GM21515 (cell line): ENCODE results near the gene DOLPP1.

ENCODE experiments used
- ATAC-seq: cut with Tn5 transposase; IDR thresholded peaks from one replicate; pipeline ENCODE4 v1.9.1; 2021; ENCODE audit not compliant: unreplicated experiment

Gene DOLPP1

DNA sequence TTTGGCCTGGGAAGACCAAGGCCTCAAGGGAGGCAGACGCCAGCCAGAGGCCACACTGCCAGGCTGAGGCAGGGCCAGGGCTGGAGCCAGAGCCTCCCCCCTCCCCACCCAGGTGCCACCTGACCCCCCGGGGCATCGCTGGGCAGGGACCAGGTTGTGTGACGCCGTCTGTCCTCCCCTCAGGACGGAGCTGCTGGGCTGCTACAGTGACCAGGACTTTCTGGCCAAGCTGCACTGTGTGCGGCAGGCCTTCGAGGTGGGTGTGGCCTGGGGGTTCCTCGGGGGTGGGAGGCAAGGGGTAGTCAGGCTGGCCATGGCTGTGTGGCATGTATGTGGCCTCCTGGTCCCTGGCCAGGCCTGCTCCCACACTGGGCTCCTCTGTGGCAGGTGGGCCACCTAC is 17.9 kb upstream of the DOLPP1 start:
- no peak for ATAC-seq

DNA sequence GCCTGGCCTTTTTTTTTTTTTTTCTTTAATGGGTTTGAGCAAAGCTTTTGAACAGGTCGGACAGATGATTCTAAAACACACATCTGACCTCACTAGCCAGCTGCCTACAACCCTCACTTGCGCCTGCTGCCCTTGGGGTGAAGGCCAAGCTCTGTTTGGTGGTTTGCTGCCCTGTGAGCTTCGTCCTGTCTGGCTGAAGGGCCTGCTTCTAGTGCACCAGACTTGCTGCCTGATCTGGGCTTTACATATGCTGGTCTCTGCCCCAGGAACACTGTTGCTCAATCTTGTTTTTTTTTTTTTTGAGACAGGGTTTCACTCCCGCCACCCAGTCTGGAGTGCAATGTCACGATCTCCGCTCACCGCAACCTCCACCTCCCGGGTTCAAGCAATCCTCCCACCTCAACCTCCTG is 16.4 kb upstream of the DOLPP1 start:
- no peak for ATAC-seq

DNA sequence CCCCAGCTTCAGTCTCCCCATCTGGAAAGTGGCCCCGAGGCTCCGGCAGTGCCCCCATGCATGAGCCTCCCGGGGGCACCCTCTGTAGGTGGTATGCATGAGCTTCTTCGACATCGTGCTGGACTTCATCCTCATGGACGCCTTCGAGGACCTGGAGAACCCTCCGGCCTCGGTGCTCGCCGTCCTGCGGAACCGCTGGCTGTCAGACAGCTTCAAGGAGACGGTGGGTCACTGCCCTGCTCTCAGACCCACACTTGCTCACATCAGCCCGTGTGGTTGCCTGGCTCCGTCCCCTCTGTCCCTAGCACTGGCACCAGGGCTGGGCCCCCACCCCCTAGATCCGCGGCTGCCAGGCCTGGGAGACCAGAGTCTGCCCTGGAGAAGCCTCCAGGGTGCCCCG is 12.8 kb upstream of the DOLPP1 start:
- ATAC-seq, result no peak

DNA sequence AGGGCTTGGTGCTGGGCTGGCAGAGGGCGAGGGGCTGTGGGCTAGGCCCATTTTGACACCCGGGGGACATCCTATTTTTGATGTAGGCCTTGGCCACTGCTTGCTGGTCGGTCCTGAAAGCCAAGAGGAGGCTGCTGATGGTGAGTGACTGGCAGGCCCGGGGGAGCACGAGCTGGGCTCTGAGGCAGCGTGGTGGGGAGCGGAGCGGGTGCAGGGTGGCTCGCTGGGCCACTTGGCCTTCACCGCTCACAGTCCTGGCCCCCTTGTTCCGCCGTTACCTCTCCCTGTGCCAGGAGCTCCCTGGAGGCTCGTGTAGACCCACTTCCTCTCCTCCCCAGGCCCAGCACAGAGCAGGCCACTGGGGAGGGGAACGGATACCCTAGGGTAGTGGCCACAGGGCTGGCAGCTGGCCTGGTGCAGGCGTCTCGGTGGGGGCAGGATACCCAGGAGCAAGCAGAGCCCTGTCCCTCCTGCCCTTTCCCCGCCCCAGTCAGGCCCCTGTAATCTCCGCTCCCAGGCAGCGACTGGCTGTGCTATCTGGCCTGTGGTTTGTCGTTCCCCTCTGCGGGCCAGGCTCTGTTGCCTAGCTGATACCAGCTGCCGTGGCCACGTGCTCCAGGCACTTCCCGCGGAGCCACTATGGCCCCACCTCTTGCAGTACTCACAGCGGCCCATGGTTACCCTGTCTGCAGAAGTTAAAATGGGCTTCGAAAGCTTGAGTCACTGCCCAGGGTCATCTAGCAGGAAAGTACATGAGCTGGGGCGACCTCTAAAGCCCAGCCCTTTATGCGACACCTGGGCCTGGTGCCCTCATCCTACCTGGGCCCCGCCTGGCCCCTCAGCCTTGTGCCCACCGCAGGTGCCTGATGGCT is 11.7 kb upstream of the DOLPP1 start:
- no peak for ATAC-seq

DNA sequence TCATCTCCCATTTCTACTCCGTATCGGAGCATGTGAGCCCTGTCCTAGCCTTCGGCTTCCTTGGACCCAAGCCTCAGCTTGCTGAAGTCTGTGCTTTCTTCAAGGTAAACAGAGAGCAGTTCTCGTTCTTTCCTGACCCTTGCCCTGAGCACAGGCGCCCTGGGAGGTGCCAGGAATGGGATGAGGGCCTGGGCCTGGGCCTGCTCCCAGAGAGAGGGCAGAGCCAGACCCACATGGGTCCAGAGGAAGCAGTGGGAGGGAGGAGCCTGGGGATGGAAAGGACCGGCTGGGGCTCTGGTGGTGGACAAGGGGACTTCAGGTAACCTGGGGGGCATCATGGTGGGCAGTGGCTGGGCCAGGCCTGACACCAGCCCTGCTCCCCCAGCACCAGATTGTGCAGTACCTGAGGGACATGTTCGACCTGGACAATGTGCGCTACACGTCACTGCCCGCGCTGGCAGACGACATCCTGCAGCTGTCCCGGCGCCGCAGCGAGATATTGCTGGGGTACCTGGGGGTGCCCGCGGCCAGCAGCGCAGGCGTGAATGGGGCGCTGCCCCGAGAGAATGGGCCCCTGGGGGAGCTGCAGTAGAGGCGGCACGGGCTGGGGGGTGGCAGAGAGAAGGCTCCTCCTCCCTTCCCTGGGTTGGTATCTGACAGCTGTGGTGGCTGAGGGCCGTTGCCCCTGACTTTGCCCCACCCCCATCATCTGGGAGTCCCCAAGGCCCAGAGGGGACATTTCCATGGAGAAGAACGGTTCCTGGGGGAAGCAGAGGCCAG is 10.9 kb upstream of the DOLPP1 start:
- ATAC-seq, result no peak

DNA sequence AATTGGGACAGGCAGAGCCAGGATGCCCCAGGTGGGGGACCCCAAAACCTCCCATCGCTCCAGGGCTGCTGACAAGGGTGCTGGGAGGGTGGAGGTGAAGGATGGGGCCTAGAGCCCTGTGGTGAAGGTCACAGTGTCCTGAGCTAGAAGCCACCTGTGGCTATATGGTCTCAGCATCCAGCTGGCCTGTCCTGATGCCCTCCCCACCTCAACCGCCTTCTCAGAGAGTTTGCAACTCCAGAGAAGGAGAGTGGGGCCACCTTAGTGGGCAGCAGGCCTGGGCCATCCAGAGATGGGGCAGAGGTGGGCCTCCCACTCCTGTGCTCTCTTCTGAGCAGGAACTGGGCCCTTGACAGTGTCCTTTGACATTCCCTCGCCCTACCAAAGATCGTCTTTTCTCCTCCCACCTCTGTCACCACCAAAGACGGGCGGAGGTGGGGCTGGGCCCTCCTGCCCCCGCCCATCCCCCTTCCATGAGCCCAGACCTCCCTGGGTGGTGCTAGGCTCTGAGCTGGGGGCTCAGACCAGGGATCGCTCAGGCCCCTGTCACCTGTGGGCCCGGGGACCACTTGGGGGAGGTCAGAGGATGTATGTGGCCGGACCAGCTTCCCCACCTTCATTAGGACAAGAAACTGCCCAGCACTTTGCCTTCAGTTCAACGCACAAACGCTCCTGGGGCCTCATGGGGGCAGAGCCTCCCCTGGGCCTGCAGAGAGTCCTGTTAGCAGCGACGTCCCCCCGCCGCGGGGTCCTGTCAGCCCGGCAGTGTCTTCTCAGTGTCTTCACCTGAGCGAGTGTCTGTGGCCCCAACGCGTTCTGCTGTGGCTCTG is 10.0 kb upstream of the DOLPP1 start:
- ATAC-seq, result no peak

DNA sequence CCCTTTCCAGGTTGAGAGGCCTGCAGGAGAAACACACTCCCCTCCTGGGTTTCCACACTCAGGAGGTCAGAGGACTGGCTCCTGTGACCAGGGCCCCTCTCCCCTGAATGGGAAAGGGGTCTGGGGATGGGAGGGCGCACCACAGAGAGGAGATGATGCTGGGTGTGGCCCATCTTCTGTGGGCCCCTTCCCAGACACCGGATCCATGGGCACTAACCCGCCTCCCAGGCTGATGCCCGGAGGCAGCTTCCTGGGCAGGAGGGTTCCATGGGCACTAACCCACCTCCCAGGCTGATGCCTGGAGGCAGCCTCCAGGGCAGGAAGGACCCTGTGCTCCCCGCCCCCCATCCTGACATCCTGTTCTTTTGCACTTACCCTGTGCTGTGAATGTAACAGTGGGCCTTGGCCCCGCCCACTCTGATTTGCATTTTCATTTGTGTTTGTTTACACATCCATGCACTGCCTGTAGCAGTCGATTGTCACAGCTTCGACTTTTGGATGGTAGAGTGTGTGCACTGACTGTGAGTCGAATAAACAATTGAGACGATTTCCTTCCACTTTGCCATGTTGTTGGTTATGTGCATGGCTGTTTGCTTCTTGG is 9.3 kb upstream of the DOLPP1 start:
- ATAC-seq, result no peak

DNA sequence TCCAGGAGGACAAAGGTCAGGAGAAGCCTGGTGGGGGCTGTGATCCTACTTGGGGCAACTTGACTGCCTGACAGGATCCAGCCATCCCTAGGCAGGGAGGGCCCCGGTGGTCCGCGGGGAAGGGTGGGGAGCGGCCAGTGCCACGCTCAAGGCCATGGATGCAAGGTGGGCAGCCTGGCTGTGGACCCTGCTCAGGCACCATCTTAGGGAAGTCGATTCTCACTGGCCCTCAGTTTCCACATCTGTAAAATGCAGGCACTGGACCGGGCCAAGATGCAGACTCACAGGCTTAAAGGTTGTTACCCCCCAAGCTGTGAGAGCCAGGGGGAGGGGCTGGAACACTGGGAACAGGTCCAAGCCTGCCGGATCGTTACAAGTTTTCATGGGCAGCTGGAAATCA is 8.7 kb upstream of the DOLPP1 start:
- no peak for ATAC-seq

DNA sequence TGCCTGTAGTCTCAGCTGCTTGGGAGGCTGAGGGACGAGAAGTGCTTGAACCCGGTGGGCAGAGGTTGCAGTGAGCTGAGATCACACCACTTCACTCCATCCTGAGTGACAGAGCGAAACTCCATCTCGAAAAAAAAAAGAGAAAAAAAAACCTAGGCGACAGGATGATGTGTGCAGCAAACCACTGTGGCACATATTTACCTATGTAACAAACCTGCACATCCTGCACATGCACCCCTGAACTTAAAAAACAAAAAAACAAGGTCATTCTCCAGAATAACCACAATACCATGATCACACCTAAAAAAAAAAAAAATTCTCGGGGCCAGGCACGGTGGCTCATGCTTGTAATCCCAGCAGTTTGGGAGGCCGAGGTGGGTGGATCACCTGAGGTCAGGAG is 7.5 kb upstream of the DOLPP1 start:
- ATAC-seq, result no peak

DNA sequence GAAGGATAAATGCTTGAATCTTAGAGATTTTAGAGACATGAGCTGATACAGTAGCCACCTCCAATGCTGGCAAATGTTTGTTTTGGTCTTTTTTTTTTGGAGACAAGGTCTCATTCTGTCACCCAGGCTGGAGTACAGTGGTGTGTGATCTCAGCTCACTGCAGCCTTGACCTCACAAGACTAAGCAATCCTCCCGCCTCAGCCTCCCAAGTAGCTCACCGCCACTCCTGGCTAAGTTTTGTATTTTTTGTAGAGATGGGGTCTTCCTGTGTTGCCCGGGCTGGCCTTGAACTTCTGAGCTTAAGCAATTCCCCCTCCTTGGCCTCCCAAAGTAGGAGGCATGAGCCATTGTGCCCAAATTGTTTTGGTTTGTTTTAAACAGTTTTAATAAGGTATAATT is 6.8 kb upstream of the DOLPP1 start:
- no peak for ATAC-seq

DNA sequence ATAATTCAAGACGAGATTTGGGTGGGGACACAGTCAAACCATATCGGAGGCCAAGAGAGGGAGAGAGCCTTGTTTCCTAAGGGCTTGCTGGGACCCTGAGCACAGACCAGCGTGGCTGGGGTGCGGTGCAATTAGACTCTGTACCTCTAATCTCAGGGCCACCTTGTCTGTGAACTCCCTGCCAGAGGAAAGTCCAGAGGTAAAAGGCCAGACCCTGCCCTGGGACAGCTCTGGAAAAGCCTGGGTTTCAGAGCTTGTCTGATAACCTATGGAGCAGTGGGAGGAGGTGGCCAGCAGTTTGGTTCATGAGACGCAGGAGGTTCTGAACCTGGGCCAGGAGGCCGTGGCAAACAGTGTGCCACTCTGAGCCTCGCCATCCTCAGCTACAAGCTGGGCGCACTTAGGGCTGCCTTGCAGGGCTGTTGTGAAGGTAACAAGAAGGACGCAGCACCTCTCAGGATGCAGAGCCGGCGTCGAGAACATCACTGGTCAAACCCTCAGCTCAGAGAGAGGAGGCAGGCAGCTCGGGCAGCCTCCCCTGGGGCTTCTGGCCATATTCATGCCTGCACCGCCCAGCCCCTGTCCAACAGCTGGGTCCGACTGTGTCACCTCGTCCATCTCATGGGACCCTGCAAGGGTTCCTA is 4.8 kb upstream of the DOLPP1 start:
- ATAC-seq, result no peak

DNA sequence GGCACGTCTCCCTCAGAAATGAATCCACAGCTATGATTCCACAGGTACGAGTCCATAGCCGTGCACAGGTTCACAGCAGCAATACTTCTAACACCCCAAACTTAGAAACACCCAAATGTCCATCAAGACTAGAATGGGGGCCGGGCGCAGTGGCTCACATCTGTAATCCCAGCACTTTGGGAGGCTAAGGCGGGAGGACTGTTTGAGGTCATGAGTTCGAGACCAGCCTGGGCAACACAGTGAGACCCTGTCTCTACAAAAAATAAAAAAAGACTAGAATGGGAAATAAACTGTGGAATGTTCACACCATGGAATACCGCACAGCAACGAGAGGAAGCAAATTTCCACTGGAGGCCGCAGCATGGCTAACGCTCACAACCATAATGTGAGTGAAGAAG is 4.3 kb upstream of the DOLPP1 start:
- ATAC-seq, result no peak

DNA sequence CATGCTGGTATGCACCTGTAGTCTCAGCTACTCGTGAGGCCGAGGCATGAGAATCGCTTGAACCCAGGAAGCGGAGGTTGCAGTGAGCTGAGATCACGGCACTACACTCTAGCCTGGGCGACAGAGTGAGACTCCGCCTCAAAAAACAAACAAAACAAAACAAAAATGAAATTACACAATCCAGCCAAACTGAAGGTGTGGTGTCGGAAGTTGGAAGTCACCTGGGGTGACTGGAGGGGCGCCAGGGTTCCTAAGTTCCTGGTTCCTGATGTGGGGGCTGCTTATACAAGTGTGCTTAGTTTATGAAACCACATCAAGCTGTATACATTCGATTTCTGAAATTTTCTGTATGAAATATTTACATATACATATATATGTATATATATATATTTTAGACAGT is 3.7 kb upstream of the DOLPP1 start:
- no peak for ATAC-seq

DNA sequence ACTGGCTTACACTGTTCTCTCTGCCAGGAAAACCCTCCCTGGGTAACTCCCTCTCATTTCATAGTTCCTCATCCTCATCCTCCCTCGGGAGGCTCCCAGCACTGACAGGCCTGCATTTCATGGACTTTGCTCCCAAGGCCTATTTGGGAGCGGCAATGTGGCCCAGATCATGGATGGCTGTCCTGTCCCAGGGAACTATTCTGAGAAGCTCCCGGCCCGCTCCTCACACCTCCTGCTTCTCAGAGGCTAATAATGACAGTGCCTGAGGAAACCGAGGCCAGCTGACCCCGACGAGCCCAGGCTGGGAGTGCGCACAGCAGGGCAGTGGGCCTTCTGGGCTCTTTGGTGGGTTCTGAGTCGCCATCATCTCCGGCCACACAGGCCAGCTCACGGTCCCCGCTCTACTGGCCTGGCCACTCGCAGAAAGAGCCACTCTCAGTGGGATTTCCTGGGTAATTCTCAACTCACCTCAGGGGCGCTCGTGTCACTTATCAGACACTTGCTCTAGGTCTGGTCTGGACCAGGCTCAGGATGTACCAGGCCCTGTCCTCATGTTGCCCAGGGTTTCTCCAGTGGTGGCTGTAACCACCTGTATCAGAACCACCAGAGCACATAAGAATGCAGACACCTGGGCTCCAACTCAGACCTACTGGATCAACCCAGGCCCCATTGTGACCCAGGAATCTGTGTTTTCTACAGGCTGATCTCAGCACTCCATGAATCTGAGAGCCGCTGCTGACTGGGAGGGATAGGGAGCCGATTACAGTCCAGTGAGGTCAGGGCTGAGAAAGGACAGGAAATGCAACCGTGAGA is 2.0 kb upstream of the DOLPP1 start:
- ATAC-seq, result no peak

DNA sequence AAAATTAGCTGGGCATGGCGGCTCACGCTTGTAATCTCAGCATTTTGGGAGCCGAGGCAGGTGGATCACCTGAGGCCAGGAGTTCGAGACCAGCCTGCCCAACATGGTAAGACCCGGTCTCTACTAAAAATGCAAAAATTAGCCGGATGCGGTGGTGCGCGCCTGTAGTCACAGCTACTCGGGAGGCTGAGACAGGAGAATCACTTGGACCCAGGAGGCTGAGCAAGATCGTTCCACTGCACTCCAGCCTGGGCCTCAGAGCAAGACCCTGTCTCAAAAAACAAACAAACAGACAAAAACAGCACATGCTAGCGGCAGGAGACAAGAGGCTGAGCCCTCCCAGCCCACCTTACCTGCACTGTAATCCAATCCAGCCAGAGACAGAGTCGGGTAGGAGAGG is 1.1 kb upstream of the DOLPP1 start:
- ATAC-seq, result no peak

DNA sequence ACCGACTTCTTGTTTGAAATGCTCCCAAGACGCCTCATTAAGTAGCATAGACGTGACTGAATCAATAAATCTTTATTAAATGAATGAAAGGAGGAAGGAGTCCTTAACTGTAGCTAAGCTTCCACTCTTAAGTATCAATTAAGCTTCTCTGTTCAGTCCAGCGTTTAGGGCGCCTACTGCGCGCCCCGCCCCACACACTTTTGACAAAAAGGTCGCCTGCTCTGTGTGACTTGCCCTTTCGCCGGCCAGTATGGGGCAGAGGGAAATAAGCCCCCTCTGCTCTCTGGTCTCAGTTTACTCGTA is 662 bp upstream of the DOLPP1 start:
- ATAC-seq, result no peak

DNA sequence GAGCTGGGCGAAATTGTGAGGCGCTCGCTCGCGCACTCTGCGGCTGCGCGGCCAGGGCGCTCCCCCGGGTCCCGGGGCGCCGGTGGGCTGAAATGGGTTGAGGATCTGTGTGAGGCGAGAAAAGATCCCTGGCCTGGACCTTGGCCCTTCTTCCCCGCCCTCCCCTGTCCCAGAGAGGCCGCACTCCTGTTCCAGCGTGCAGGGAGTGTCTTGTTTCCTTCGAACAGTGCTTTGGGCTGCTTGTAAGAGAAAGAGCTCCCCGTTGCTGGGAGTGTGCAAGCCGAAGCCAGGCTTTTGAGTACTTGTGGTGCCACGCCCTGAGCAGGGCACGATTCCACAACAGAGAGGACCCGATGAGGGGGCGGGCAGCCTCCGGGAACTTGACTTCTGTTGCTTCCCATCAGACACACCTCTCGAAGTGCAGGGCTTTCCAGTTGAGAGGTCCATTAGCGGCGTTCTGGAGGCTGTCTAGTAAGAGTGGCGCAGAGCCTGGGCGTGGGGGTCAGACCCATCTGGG is 535 bp downstream of the DOLPP1 start:
- ATAC-seq, result no peak

DNA sequence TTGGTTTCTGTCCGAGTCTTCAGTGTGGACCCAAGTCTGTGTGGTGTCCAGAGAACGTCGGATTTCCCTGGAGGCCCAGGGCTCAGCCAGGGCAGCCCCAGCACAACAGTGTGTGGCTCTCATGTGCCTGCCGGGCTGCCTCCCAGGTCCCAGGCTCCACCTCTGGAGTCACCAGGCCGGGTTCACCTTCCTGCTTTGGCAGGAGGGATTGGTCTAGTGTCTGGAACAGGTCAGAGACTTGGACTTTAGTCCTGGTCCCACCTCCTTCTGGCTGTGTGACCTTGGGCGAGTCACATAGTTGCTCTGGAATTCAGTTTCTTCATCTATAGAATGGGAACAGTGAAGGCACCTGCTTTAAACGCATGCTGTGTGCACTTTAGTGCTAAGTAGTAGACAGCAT is 3.2 kb downstream of the DOLPP1 start:
- no peak for ATAC-seq

DNA sequence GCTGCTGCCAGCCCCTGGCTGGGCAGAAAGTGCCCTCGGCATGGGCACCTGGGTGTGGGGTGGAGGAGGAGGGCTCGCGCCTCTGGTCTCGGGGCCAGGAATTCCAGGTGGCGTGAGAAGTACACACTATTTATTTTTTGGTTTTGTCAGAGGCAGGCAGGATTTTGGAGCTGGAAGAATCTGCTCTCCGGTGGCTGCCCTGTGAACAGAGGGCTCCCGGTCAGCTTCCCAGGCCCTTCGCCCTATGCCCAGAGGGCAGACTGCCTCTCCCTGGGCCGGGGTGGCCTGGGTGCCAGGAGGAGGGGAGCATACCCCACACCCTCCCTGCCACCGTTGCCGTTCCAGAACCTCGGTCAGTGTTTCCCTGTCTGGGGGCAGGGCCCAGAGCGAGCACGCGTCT is 8.3 kb downstream of the DOLPP1 start:
- no peak for ATAC-seq
